ENCODE data around the gene ADGRG3.

Gene ADGRG3

DNA sequence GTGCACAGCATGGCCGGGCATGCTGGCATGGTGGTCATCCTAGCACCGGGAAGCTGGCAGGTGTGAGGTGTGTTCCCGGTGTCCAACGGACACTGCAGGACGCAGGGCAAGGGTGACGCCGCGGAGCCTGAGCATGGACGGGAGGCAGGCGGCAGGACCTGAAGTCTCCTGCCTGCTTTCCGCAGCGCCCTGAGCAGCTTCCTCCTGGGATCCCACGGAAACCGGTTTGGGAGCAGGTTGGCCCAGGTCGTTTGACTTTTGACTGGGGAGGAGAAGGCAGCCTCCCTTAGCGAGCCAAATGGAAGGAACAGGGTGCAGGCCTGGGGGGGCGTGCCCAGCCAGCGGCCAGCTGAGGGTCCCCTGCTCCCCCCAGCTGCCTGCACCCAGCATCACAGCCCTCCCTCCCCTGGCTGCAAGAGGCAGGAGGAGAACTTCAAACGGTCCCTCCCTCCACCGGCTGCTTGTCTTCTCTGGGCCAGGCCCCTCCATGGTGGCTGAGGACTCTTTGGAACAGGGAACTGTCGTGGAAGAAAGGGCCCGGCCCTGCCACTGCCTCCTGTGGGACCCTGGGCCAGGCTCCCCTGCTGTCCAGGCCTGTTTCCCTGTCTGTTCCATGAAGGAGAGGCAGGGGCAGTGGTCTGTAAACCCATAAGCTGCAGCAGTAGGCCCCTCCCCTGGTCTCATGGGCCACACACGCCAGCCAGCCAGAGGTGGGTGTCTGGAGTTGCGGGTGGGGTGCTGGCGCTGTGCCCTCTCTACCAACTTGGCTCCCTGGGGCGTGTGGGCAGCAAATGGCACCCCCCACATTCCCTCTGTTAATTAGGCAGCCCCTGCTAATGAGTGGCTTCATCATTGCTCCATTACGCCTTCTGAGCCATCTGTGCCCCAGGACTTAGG lies 47.5 kb upstream of the ADGRG3 start:
- H3K79me2 ChIP-seq (ENCODE audit: control insufficient read depth, low read length), result no peaks in the 10 kb centered on the region
- H3K4me2 ChIP-seq (ENCODE audit: low read length), result no peak overlapping the region
- H3K9me2 ChIP-seq (replicated peaks; ENCODE audit: control insufficient read depth, low read length), result no peaks in the 10 kb centered on the region
- H3F3A ChIP-seq (ENCODE audit: control insufficient read depth, insufficient read depth), result no peaks in the 10 kb centered on the region
- H3K27me3 ChIP-seq (ENCODE audit: control insufficient read depth, low read length), result no peaks in the 10 kb centered on the region
- H3K36me3 ChIP-seq (ENCODE audit: control insufficient read depth, low read length), result no peaks in the 10 kb centered on the region
- H3K4me3 ChIP-seq (ENCODE audit: low read length), result no peak overlapping the region
- H3K27ac ChIP-seq (ENCODE audit: low read depth, low read length), result no peak overlapping the region
- H3K4me1 ChIP-seq (ENCODE audit: control insufficient read depth, low read length), result no peaks in the 10 kb centered on the region
- no peak for TF ChIP-seq EZH2phosphoT487 (IDR thresholded peaks at IDR 0.05; ENCODE audit: borderline replicate concordance, low read length)
- TF ChIP-seq, protein P1, sequence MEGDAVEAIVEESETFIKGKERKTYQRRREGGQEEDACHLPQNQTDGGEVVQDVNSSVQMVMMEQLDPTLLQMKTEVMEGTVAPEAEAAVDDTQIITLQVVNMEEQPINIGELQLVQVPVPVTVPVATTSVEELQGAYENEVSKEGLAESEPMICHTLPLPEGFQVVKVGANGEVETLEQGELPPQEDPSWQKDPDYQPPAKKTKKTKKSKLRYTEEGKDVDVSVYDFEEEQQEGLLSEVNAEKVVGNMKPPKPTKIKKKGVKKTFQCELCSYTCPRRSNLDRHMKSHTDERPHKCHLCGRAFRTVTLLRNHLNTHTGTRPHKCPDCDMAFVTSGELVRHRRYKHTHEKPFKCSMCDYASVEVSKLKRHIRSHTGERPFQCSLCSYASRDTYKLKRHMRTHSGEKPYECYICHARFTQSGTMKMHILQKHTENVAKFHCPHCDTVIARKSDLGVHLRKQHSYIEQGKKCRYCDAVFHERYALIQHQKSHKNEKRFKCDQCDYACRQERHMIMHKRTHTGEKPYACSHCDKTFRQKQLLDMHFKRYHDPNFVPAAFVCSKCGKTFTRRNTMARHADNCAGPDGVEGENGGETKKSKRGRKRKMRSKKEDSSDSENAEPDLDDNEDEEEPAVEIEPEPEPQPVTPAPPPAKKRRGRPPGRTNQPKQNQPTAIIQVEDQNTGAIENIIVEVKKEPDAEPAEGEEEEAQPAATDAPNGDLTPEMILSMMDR (IDR thresholded peaks at IDR 0.05; ENCODE audit: low read depth, low read length, poor library complexity, severe bottlenecking), result no peak
- H4K20me1 ChIP-seq (ENCODE audit: control insufficient read depth, insufficient read depth, low read depth, low read length), result no peaks in the 10 kb centered on the region
- H3K9me3 ChIP-seq (ENCODE audit: control insufficient read depth, insufficient read depth, low read length), result no peaks in the 10 kb centered on the region

DNA sequence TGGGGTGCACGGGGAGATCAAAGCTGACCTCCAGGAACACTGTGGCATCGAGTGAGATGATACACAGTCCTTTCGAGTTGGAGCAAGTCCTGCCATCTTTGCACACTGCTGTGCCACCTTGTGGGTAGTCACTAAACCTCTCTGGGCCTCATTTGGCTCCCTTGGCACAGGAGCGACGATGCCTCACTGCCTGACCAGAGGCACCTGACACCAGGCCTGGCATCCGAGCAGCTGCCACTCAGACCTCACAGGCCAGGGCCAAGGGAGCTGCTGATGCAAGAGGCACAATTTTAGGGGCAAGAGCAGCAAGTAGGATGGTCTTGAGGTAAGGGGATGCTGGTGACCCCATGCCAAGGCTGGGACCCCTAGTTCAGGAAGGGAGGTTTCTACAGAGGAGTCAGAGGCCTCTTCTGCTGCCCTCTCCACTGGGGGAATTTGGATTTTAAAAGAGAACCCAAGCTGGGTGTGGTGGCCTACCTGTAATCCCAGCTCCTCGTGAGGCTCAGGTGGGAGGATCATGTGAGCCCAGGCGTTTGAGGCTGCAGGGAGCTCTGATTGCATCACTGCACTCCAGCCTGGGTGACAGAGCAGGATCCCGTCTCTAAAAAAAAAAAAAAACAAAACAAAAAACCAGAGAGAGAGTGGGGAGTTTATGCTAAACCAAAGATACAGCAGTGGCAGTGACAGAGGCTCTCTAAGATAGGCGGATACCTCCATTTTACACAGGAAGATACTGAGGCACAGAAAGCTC lies 46.4 kb upstream of the ADGRG3 start:
- Histone ChIP-seq H3K4me1 (ENCODE audit: control insufficient read depth, low read length) (no peaks in the 10 kb centered on the region), H3K4me2 (ENCODE audit: low read length) (no peak overlapping the region), H4K20me1 (ENCODE audit: control insufficient read depth, insufficient read depth, low read depth, low read length) (no peaks in the 10 kb centered on the region), H3K27me3 (ENCODE audit: control insufficient read depth, low read length) (no peaks in the 10 kb centered on the region), H3K36me3 (ENCODE audit: control insufficient read depth, low read length) (no peaks in the 10 kb centered on the region), H3F3A (ENCODE audit: control insufficient read depth, insufficient read depth) (no peaks in the 10 kb centered on the region), H3K27ac (ENCODE audit: low read depth, low read length) (no peak overlapping the region), H3K9me2 (replicated peaks; ENCODE audit: control insufficient read depth, low read length) (no peaks in the 10 kb centered on the region), H3K4me3 (ENCODE audit: low read length) (no peak overlapping the region), H3K79me2 (ENCODE audit: control insufficient read depth, low read length) (no peaks in the 10 kb centered on the region), H3K9me3 (ENCODE audit: control insufficient read depth, insufficient read depth, low read length) (no peaks in the 10 kb centered on the region)
- no peak for TF ChIP-seq EZH2phosphoT487 (IDR thresholded peaks at IDR 0.05; ENCODE audit: borderline replicate concordance, low read length)
- TF ChIP-seq, protein P1 (IDR thresholded peaks at IDR 0.05; ENCODE audit: low read depth, low read length, poor library complexity, severe bottlenecking), result no peak

DNA sequence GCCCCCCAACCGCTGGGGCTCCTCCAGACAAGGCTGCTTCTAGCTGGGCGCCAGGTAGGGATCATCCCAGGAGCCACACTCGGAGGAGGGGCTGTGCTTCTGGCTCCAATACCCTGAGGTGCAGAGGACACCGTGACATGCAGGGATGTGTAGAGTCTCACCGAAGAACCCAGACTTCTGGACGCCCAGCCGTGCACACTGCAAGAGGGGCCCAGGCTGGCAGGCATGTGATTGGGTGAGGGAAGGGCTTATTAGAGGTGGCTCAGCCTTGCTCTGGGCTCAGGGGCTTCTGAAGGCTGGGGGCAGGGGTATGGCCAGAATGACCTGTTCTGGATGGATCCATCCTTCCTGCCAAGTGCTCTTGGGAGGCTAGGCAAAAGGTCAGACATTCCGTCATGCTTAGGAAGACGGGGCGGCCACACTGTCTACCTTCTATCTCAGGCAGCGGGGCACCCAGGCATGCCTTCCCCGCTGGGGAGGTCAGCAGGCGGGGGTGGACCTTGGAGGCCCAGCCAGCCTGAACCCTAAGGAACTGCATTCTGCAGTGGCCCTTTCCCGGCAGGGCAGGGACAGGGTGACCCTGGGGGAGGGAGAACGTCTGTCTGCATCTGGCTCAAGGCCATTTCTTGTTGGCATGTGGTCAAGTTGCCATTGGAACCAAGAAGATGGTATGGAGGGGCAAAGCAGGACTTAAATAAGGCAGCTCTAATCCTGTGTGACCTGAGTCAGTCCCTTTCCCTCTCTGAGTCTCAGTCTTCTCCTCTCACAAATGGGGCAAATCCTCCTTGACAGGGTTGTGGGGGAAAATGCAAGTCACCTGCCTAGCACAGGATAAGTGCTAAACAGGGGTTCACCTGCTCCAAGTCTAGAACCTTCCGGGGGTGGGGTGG lies 45.5 kb upstream of the ADGRG3 start:
- Histone ChIP-seq H3K4me2 (ENCODE audit: low read length) (no peak overlapping the region), H3K36me3 (ENCODE audit: control insufficient read depth, low read length) (no peaks in the 10 kb centered on the region), H3K4me3 (ENCODE audit: low read length) (no peak overlapping the region), H3K9me2 (replicated peaks; ENCODE audit: control insufficient read depth, low read length) (no peaks in the 10 kb centered on the region), H3K79me2 (ENCODE audit: control insufficient read depth, low read length) (no peaks in the 10 kb centered on the region), H4K20me1 (ENCODE audit: control insufficient read depth, insufficient read depth, low read depth, low read length) (no peaks in the 10 kb centered on the region), H3F3A (ENCODE audit: control insufficient read depth, insufficient read depth) (no peaks in the 10 kb centered on the region), H3K27me3 (ENCODE audit: control insufficient read depth, low read length) (0 out of 2 replicates have a peak, but pooled peaks cover 2% of the 10 kb centered on the region), H3K9me3 (ENCODE audit: control insufficient read depth, insufficient read depth, low read length) (no peaks in the 10 kb centered on the region), H3K4me1 (ENCODE audit: control insufficient read depth, low read length) (no peaks in the 10 kb centered on the region), H3K27ac (ENCODE audit: low read depth, low read length) (no peak overlapping the region)
- TF ChIP-seq, protein P1 (IDR thresholded peaks at IDR 0.05; ENCODE audit: low read depth, low read length, poor library complexity, severe bottlenecking), result no peak
- no peak for TF ChIP-seq EZH2phosphoT487 (IDR thresholded peaks at IDR 0.05; ENCODE audit: borderline replicate concordance, low read length)

Measured in DOHH2 (cell line).